Gastroesophageal sphincter (tissue), 4 donors: Measurements from ENCODE around the gene ORM2. TPM values are rescaled to one million over a fixed set of nuclear protein-coding genes. Genes with fewer than 3 reads are reported as not detected.

Source experiments
- ATAC-seq: fragments of 150-250 bp; one replicate; pipeline ENCODE4 v1.9.1; 2016; ENCODE audit warnings: mild to moderate bottlenecking, moderate library complexity
- H3K27ac ChIP-seq, 4 donors: fragments of 200-600 bp; sonication (generic) in 3 of 4; 1 replicate in 3 of 4; 2 replicates in 1 of 4; pipeline ENCODE4 v1.5.1; 2016 to 2019
- H3K27me3 ChIP-seq: fragments of 200-600 bp; sonication (generic); one replicate; pipeline ENCODE4 v1.5.1; 2019
- H3K36me3 ChIP-seq, 2 donors: fragments of 200-600 bp; sonication (generic); one replicate each; pipeline ENCODE4 v1.5.1; 2019; ENCODE audit warnings: control low read depth in 1 of 2
- H3K4me1 ChIP-seq, 3 donors: fragments of 200-600 bp; sonication (generic); 1 replicate in 2 of 3; 2 replicates in 1 of 3; pipeline ENCODE4 v1.5.1; 2016 to 2019; ENCODE audit warnings: control low read depth in 2 of 3
- H3K4me3 ChIP-seq, 2 donors: fragments of 200-600 bp; sonication (generic); one replicate each; pipeline ENCODE4 v1.5.1; 2019; ENCODE audit warnings: mild to moderate bottlenecking in 1 of 2, moderate library complexity in 1 of 2
- H3K9me3 ChIP-seq, 3 donors: fragments of 200-600 bp; sonication (generic); one replicate each; pipeline ENCODE4 v1.5.1; 2017 to 2019; ENCODE audit warnings: control low read depth in 2 of 3
- EP300 ChIP-seq: sonication (generic); formaldehyde crosslinking; IDR thresholded peaks from one replicate; pipeline ENCODE4 v1.6.1; 2017; ENCODE audit warnings: antibody characterized with exemption, mild to moderate bottlenecking
- POLR2A ChIP-seq, 2 donors: fragments of 450-650 bp; IDR thresholded peaks; one replicate each; pipeline ENCODE4 v1.6.1; 2017; ENCODE audit warnings: antibody characterized with exemption in 2 of 2, mild to moderate bottlenecking in 2 of 2, moderate library complexity in 1 of 2
- POLR2AphosphoS5 ChIP-seq: sonication (generic); formaldehyde crosslinking; IDR thresholded peaks from one replicate; pipeline ENCODE4 v1.6.1; 2017; ENCODE audit warnings: antibody characterized with exemption
- WGBS, 2 donors: methylation state at CpG; one replicate each; pipeline ENCODE4 v1.1.5; 2018; ENCODE audit warnings: low coverage in 1 of 2; 5-methylcytosine and 5-hydroxymethylcytosine counted together
- total RNA-seq, 4 donors: library from RNA; depleted of rRNA; stranded (reverse); fragments of >200 nt; gene quantifications; one replicate each; pipeline ENCODE4 v1.1.0, GENCODE V29; 2016
- TF ChIP-seq, protein P1 (sequence below), 4 experiments: fragments of 200-600 bp in 2 of 4; fragments of 450-650 bp in 2 of 4; sonication (generic) in 1 of 4; IDR thresholded peaks; one replicate each; pipeline ENCODE4 v1.5.1; 2017 to 2019; ENCODE audit warnings: antibody characterized with exemption in 4 of 4, mild to moderate bottlenecking in 2 of 4, moderate library complexity in 2 of 4

Gene ORM2
- total RNA-seq, 4 donors from 2014 or later = not detected

DNA sequence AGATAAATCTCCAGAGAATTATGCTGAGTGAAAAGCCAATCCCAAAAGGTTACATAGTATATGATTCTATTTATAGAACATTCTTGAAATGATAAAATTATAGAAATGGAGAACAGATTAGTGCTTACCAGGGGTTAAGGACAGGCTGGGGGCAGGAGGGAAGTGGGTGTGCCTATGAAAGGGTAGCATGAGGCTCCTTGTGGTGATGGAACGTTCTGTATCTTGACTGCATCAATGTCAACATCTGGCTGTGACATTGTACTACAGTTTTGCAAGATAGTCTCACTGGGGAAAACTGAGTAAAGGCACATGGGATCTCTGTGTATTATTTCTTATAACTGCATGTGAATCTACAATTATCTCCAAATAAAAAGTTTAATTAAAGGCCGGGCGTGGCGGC, 22.3 kb downstream of the ORM2 start:
- Histone ChIP-seq H3K27ac (no peak overlapping the region), H3K36me3 (peaks cover 0 to 97% of the 10 kb centered on the region in 2 donors), H3K27me3 (no peaks in the 10 kb centered on the region), H3K9me3 (no peaks in the 10 kb centered on the region), H3K4me1 (peaks cover 0 to 26% (median 6%) of the 10 kb centered on the region in 3 donors), H3K4me3 (no peak overlapping the region)
- ATAC-seq = peak; percentile 31
- 45 to 76% methylated on average over 1 to 4 of the region's 4 CpGs for WGBS, 2 donors
- TF ChIP-seq POLR2AphosphoS5 (peak; percentile 26), POLR2A (IDR thresholded peaks at IDR 0.05) (no peak)

GRCh38 chr9:114355821-114356220, 26.2 kb downstream of the ORM2 start:
- H3K27ac ChIP-seq = no peak overlapping the region
- 79% methylated on average over 2 of the region's 6 CpGs; no CpG with 5 or more reads in 1 of the 2 donors for WGBS, 2 donors
- H3K9me3 ChIP-seq = no peaks in the 10 kb centered on the region
- H3K4me3 ChIP-seq = no peak overlapping the region
- H3K36me3 ChIP-seq = peaks cover 0 to 97% of the 10 kb centered on the region in 2 donors
- no peaks in the 10 kb centered on the region for H3K4me1 ChIP-seq
- no peak for ATAC-seq
- TF ChIP-seq, protein P1, sequence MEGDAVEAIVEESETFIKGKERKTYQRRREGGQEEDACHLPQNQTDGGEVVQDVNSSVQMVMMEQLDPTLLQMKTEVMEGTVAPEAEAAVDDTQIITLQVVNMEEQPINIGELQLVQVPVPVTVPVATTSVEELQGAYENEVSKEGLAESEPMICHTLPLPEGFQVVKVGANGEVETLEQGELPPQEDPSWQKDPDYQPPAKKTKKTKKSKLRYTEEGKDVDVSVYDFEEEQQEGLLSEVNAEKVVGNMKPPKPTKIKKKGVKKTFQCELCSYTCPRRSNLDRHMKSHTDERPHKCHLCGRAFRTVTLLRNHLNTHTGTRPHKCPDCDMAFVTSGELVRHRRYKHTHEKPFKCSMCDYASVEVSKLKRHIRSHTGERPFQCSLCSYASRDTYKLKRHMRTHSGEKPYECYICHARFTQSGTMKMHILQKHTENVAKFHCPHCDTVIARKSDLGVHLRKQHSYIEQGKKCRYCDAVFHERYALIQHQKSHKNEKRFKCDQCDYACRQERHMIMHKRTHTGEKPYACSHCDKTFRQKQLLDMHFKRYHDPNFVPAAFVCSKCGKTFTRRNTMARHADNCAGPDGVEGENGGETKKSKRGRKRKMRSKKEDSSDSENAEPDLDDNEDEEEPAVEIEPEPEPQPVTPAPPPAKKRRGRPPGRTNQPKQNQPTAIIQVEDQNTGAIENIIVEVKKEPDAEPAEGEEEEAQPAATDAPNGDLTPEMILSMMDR (IDR thresholded peaks at IDR 0.05) = no peak
- TF ChIP-seq POLR2AphosphoS5 = no peak
- TF ChIP-seq POLR2A (IDR thresholded peaks at IDR 0.05) = no peak
- no peak for TF ChIP-seq EP300
- no peaks in the 10 kb centered on the region for H3K27me3 ChIP-seq

DNA sequence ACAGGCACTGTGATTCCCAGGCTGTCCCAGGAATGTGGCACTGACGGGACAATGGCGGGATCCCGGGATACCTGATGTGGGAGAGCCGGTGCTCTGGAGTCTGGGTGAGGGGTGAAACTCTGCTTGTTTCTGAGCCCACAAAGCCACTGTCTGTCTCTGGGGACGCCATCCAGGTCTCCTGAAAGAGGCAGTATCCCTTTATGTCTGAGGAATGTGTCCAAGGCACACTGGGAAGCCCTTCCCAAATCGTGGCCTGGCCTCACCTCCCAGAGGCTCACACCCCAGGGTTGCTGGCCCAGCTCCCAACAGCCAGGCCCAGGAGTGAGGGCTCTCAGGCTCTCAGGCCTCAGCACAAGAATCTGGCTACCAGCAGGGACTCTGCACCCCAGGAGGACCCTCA, 27.1 kb downstream of the ORM2 start:
- TF ChIP-seq POLR2A (IDR thresholded peaks at IDR 0.05) (no peak), POLR2AphosphoS5 (no peak), EP300 (no peak)
- TF ChIP-seq, protein P1 (IDR thresholded peaks at IDR 0.05) = no peak
- WGBS, 2 donors = 100% methylated on average over 3 of the region's 6 CpGs; no CpG with 5 or more reads in 1 of the 2 donors
- H3K4me1 ChIP-seq = no peaks in the 10 kb centered on the region
- no peaks in the 10 kb centered on the region for H3K9me3 ChIP-seq
- H3K27ac ChIP-seq = no peak overlapping the region
- H3K4me3 ChIP-seq = no peak overlapping the region
- H3K36me3 ChIP-seq = peaks cover 0 to 98% of the 10 kb centered on the region in 2 donors
- no peak for ATAC-seq
- H3K27me3 ChIP-seq = no peaks in the 10 kb centered on the region

DNA sequence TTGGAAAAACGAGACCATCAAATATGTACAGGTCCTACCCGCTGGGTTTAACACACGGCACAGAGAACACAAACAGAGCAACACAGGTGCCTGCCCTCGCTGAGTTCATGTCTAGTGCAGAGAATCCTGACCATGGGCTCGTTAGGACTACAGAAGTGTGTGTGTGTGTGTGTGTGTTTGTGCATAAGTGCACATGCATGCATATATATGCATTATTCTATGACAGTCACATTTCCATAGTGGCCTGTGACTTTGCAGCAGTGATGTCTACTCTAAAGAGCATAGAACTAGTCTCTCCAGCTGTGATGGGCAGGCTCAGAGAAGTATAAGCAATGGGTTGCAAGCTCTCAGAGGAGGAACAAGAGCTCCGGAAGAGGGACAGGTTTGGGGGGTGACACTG, 27.7 kb downstream of the ORM2 start:
- WGBS, 2 donors = 33 to 80% methylated on average over 1 to 3 of the region's 6 CpGs
- no peaks in the 10 kb centered on the region for H3K9me3 ChIP-seq
- no peaks in the 10 kb centered on the region for H3K27me3 ChIP-seq
- peaks cover 0 to 98% of the 10 kb centered on the region in 2 donors for H3K36me3 ChIP-seq
- ATAC-seq = no peak
- no peak overlapping the region for H3K27ac ChIP-seq
- H3K4me1 ChIP-seq = no peaks in the 10 kb centered on the region
- TF ChIP-seq, protein P1 (IDR thresholded peaks at IDR 0.05) = no peak
- TF ChIP-seq POLR2A (IDR thresholded peaks at IDR 0.05) (no peak), POLR2AphosphoS5 (no peak), EP300 (no peak)
- no peak overlapping the region for H3K4me3 ChIP-seq

- Histone ChIP-seq H3K4me1 (no peaks in the 10 kb centered on the region), H3K36me3 (peaks cover 0 to 98% of the 10 kb centered on the region in 2 donors), H3K27me3 (no peaks in the 10 kb centered on the region), H3K27ac (no peak overlapping the region), H3K9me3 (no peaks in the 10 kb centered on the region), H3K4me3 (no peak overlapping the region)
- WGBS, 2 donors = 80 to 100% methylated on average over 1 to 5 of the region's 9 CpGs
- TF ChIP-seq EP300 (no peak), POLR2AphosphoS5 (no peak), POLR2A (IDR thresholded peaks at IDR 0.05) (no peak)
- TF ChIP-seq, protein P1 (IDR thresholded peaks at IDR 0.05) = no peak
- ATAC-seq = no peak
Measured at GRCh38 chr9:114357911-114358328, 28.3 kb downstream of the ORM2 start.
